ENCODE measurements around the gene RPTOR.
"Not testable (repeated sequence)": the region's sequence is repeated elsewhere in the genome, so short reads cannot be mapped to it uniquely, and the experiment has no call there.

RPTOR gene

GRCh38 chr17:80544655-80545498 lies at the start of gene RPTOR:
Gene RPTOR (plus strand): TSS chr17:80544838. CDS start chr17:80545630, 792 bp downstream.
- peak; percentile 91 for DNase-seq

- no peak for DNase-seq
These were observed 46.9 kb upstream of the RPTOR start for GRCh38 chr17:80497726-80498241.

GRCh38 chr17:80498242-80498919 lies 46.3 kb upstream of the RPTOR start:
- DNase-seq = no peak

- DNase-seq = no peak
These were observed 45.7 kb upstream of the RPTOR start for GRCh38 chr17:80498920-80499410.

GRCh38 chr17:80499560-80499959 lies 45.1 kb upstream of the RPTOR start:
- no peak for DNase-seq

- no peak for DNase-seq
These were observed 44.5 kb upstream of the RPTOR start for GRCh38 chr17:80499961-80500665.

- no peak for DNase-seq
These were observed 42.7 kb upstream of the RPTOR start for GRCh38 chr17:80501741-80502577.

GRCh38 chr17:80502578-80502877 lies 42.1 kb upstream of the RPTOR start:
- DNase-seq = no peak

- no peak for DNase-seq
These were observed 41.6 kb upstream of the RPTOR start for GRCh38 chr17:80503031-80503430.

- no peak for DNase-seq
These were observed 40.7 kb upstream of the RPTOR start for GRCh38 chr17:80503921-80504320.

GRCh38 chr17:80504686-80505413 lies 39.8 kb upstream of the RPTOR start:
- DNase-seq = no peak

GRCh38 chr17:80507177-80507576 lies 37.5 kb upstream of the RPTOR start:
- not testable (repeated sequence) for DNase-seq

GRCh38 chr17:80507965-80508364 lies 36.7 kb upstream of the RPTOR start:
- no peak for DNase-seq

- DNase-seq = no peak
These were observed 35.3 kb upstream of the RPTOR start for GRCh38 chr17:80509311-80509710.

GRCh38 chr17:80510132-80510531 lies 34.5 kb upstream of the RPTOR start:
- no peak for DNase-seq

GRCh38 chr17:80510772-80511171 lies 33.9 kb upstream of the RPTOR start:
- no peak for DNase-seq

GRCh38 chr17:80511222-80512180 lies 33.1 kb upstream of the RPTOR start:
- DNase-seq = no peak

GRCh38 chr17:80512233-80512632 lies 32.4 kb upstream of the RPTOR start:
- DNase-seq = no peak

GRCh38 chr17:80513201-80513600 lies 31.4 kb upstream of the RPTOR start:
- DNase-seq = no peak

- DNase-seq = no peak
These were observed 30.7 kb upstream of the RPTOR start for GRCh38 chr17:80513892-80514291.
